B cell (primary cell): ENCODE results near the gene ZNF746.

Experiments
- EZH2 ChIP-seq: IDR thresholded peaks from 2 replicates; pipeline ENCODE4 v1.6.1; 2012; ENCODE audit warnings: borderline replicate concordance, low read depth, mild to moderate bottlenecking, moderate library complexity, low read length; ENCODE audit not compliant: insufficient read depth, poor library complexity, severe bottlenecking
- TF ChIP-seq, protein P1 (sequence below): fragments of 200-600 bp; IDR thresholded peaks from one replicate; pipeline ENCODE4 v1.8.0; 2022; ENCODE audit warnings: antibody characterized with exemption, mild to moderate bottlenecking

GRCh38 chr7:149479568-149479967, 18.0 kb downstream of the ZNF746 start:
- TF ChIP-seq EZH2: no peak
- TF ChIP-seq, protein P1, sequence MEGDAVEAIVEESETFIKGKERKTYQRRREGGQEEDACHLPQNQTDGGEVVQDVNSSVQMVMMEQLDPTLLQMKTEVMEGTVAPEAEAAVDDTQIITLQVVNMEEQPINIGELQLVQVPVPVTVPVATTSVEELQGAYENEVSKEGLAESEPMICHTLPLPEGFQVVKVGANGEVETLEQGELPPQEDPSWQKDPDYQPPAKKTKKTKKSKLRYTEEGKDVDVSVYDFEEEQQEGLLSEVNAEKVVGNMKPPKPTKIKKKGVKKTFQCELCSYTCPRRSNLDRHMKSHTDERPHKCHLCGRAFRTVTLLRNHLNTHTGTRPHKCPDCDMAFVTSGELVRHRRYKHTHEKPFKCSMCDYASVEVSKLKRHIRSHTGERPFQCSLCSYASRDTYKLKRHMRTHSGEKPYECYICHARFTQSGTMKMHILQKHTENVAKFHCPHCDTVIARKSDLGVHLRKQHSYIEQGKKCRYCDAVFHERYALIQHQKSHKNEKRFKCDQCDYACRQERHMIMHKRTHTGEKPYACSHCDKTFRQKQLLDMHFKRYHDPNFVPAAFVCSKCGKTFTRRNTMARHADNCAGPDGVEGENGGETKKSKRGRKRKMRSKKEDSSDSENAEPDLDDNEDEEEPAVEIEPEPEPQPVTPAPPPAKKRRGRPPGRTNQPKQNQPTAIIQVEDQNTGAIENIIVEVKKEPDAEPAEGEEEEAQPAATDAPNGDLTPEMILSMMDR: no peak
